PC-3 (cell line): ENCODE results near the gene BANK1. TPM values are rescaled to one million over a fixed set of nuclear protein-coding genes. Genes with fewer than 3 reads are reported as not detected.

Experiments
- ATAC-seq: fragments of 200-7000 bp; cut with Tn5 transposase; 2 replicates; pipeline ENCODE4 v1.9.1; 2020; ENCODE audit warnings: mild to moderate bottlenecking, moderate library complexity
- BruUV-seq: library from RNA; stranded (reverse); fragments of 400-500 nt; replicated peaks from 2 replicates; lab custom pipeline; 2021; lab: Mats Ljungman, UMichigan
- CTCF ChIA-PET: fragments of 300-600 bp; sonication (Branson Sonifier 250); formaldehyde crosslinking; loops from one replicate; lab custom pipeline; 2022; ENCODE audit warnings: antibody characterized with exemption; lab: Charles Lee
- POLR2A ChIA-PET: fragments of 300-600 bp; sonication (Branson Sonifier 250); formaldehyde crosslinking; loops from one replicate; lab custom pipeline; 2022; ENCODE audit warnings: antibody characterized with exemption; ENCODE audit not compliant: unreplicated experiment; lab: Charles Lee
- DNase-seq: peaks from one replicate; pipeline ENCODE4 v3.0.0-alpha.2; 2015
- H2AFZ ChIP-seq: fragments of 300-600 bp; sonication (generic); 2 replicates; pipeline ENCODE4 v1.6.0; 2016; ENCODE audit warnings: antibody characterized with exemption, low read length
- H3F3A ChIP-seq: fragments of 300-600 bp; sonication (generic); one replicate; pipeline ENCODE4 v1.6.0; 2017; ENCODE audit warnings: antibody characterized with exemption, low read length, control low read depth, mild to moderate bottlenecking; ENCODE audit not compliant: unreplicated experiment
- H3K27ac ChIP-seq: fragments of 300-600 bp; sonication (generic); 2 replicates; pipeline ENCODE4 v1.5.1; 2016; ENCODE audit warnings: mild to moderate bottlenecking, low read length
- H3K27me3 ChIP-seq: fragments of 300-600 bp; sonication (generic); 2 replicates; pipeline ENCODE4 v1.6.1; 2016; ENCODE audit warnings: low read length, mixed read lengths
- H3K36me3 ChIP-seq: fragments of 300-600 bp; sonication (generic); 2 replicates; pipeline ENCODE4 v1.6.1; 2016; ENCODE audit warnings: low read depth, mixed run types, low read length, mixed read lengths
- H3K4me1 ChIP-seq: fragments of 300-600 bp; sonication (generic); 2 replicates; pipeline ENCODE4 v1.5.1; 2016; ENCODE audit warnings: low read length; ENCODE audit not compliant: insufficient read depth
- H3K4me2 ChIP-seq: fragments of 300-600 bp; sonication (generic); 2 replicates; pipeline ENCODE4 v1.6.0; 2016; ENCODE audit warnings: low read length
- H3K4me3 ChIP-seq: fragments of 300-600 bp; sonication (generic); 2 replicates; pipeline ENCODE4 v1.5.1; 2016; ENCODE audit warnings: mild to moderate bottlenecking, low read length, mixed read lengths
- H3K79me2 ChIP-seq: fragments of 300-600 bp; sonication (generic); 2 replicates; pipeline ENCODE4 v1.6.1; 2017; ENCODE audit warnings: low read length, mixed read lengths
- H3K9ac ChIP-seq: fragments of 300-600 bp; sonication (generic); 2 replicates; pipeline ENCODE4 v1.6.0; 2016; ENCODE audit warnings: mild to moderate bottlenecking, low read length
- H3K9me2 ChIP-seq: fragments of 300-600 bp; sonication (generic); replicated peaks from 2 replicates; pipeline ENCODE4 v1.6.1; 2016; ENCODE audit warnings: mixed run types, low read length, mixed read lengths
- H3K9me3 ChIP-seq: fragments of 300-600 bp; sonication (generic); 2 replicates; pipeline ENCODE4 v1.6.1; 2016; ENCODE audit warnings: low read length, mixed read lengths
- H4K20me1 ChIP-seq: fragments of 300-600 bp; sonication (generic); 2 replicates; pipeline ENCODE4 v1.6.1; 2016; ENCODE audit warnings: low read length, mixed read lengths
- CTCF ChIP-seq: fragments of 300-600 bp; sonication (generic); conservative IDR thresholded peaks from 2 replicates; pipeline ENCODE4 v1.5.1; 2017; ENCODE audit warnings: antibody characterized with exemption, low read depth, mild to moderate bottlenecking, low read length
- EZH2 ChIP-seq: fragments of 300-600 bp; sonication (generic); IDR thresholded peaks from one replicate; pipeline ENCODE4 v1.6.1; 2017; ENCODE audit warnings: antibody characterized with exemption, mild to moderate bottlenecking, low read length; ENCODE audit not compliant: unreplicated experiment
- EZH2phosphoT487 ChIP-seq: fragments of 300-600 bp; sonication (generic); IDR thresholded peaks from 2 replicates; pipeline ENCODE4 v1.6.1; 2018; ENCODE audit warnings: mild to moderate bottlenecking, antibody characterized with exemption, low read length, borderline replicate concordance
- intact Hi-C: fragments of 100-400 bp; cut with micrococcal nuclease; formaldehyde crosslinking; loops from 2 replicates; pipeline ENCODE4 v1.9.0; 2023
- total RNA-seq: library from RNA; depleted of rRNA; stranded (reverse); fragments of >200 nt; gene quantifications from 2 replicates; pipeline ENCODE4 v1.2.3, GENCODE V29; 2014

The BANK1 gene
- total RNA-seq, 1 experiment from 2014 or later, result 1.5 TPM

- ChIA-PET CTCF (no interaction called here), POLR2A (no interaction called here)
- Histone ChIP-seq H3K27ac (no peak overlapping the region), H3K4me2 (no peak overlapping the region), H3K79me2 (no peaks in the 10 kb centered on the region), H3K9me2 (no peaks in the 10 kb centered on the region), H3K4me1 (peaks cover 14% of the 10 kb centered on the region), H3F3A (no peaks in the 10 kb centered on the region), H3K9ac (no peak overlapping the region), H3K4me3 (no peak overlapping the region), H3K9me3 (no peaks in the 10 kb centered on the region), H3K36me3 (no peaks in the 10 kb centered on the region), H3K27me3 (no peaks in the 10 kb centered on the region), H4K20me1 (no peaks in the 10 kb centered on the region), H2AFZ (no peak overlapping the region)
- BruUV-seq, result no TSS peak
- TF ChIP-seq EZH2phosphoT487 (no peak), EZH2 (no peak), CTCF (no peak)
- DNase-seq (no peak), ATAC-seq (no peak)
- intact Hi-C loops, result no loop called here
Observed at GRCh38 chr4:101856149-101856548, 65.6 kb downstream of the BANK1 start.

GRCh38 chr4:101857176-101857575 is 66.6 kb downstream of the BANK1 start:
- Histone ChIP-seq H3K27ac (no peak overlapping the region), H3F3A (no peaks in the 10 kb centered on the region), H3K79me2 (no peaks in the 10 kb centered on the region), H3K4me3 (no peak overlapping the region), H3K9ac (no peak overlapping the region), H3K4me1 (peaks cover 14% of the 10 kb centered on the region), H3K4me2 (no peak overlapping the region), H3K36me3 (no peaks in the 10 kb centered on the region), H2AFZ (no peak overlapping the region), H3K9me3 (no peaks in the 10 kb centered on the region), H3K9me2 (no peaks in the 10 kb centered on the region), H3K27me3 (no peaks in the 10 kb centered on the region), H4K20me1 (no peaks in the 10 kb centered on the region)
- ChIA-PET POLR2A (interaction anchor here (0.7 kb wide), 1 partner anchor 115 kb away, joined by 5 read pairs; no protein-coding TSS in a partner anchor), CTCF (no interaction called here)
- BruUV-seq, result no TSS peak
- intact Hi-C loops, result no loop called here
- no peak for TF ChIP-seq CTCF
- no peak for TF ChIP-seq EZH2
- no peak for TF ChIP-seq EZH2phosphoT487
- DNase-seq (no peak), ATAC-seq (no peak)

GRCh38 chr4:101858641-101859040 is 68.1 kb downstream of the BANK1 start:
- Histone ChIP-seq H3K4me1 (peaks cover 14% of the 10 kb centered on the region), H3K27ac (peak overlapping the region; percentile 43; the same call in 1 of the 2 replicates), H3K9me3 (no peaks in the 10 kb centered on the region), H4K20me1 (no peaks in the 10 kb centered on the region), H3K9me2 (no peaks in the 10 kb centered on the region), H3F3A (no peaks in the 10 kb centered on the region), H3K79me2 (no peaks in the 10 kb centered on the region), H3K27me3 (no peaks in the 10 kb centered on the region), H3K4me3 (no peak overlapping the region), H2AFZ (no peak overlapping the region), H3K36me3 (no peaks in the 10 kb centered on the region), H3K4me2 (peak overlapping the region; percentile 15), H3K9ac (no peak overlapping the region)
- BruUV-seq, result no TSS peak
- DNase-seq (peak; percentile 41), ATAC-seq (no peak; the same call in 1 of the 2 replicates)
- POLR2A ChIA-PET, result no interaction called here
- CTCF ChIA-PET, result no interaction called here
- intact Hi-C loops, result no loop called here
- TF ChIP-seq EZH2 (no peak), CTCF (no peak), EZH2phosphoT487 (no peak)
